Thymus (tissue), 2 donors: ENCODE results near the gene HSH2D. TPM values are rescaled to one million over a fixed set of nuclear protein-coding genes. Genes with fewer than 3 reads are reported as not detected.

Source experiments
- polyA plus RNA-seq: library from polyadenylated mRNA; stranded (reverse); fragments of 200-250 nt; gene quantifications from one replicate; pipeline ENCODE4 v1.2.3, GENCODE V29; 2013
- total RNA-seq: library from RNA; stranded (reverse); fragments of 120-200 nt; gene quantifications from one replicate; pipeline ENCODE4 v1.2.4, GENCODE V29; 2013
- donor health status: healthy.

HSH2D gene
- total and polyA plus RNA-seq, 2 donors: 17.1 to 40.4 TPM

Other genes with a start within 250 kb of the HSH2D start
- gene CYP4F2, start 245.6 kb upstream of the HSH2D start, total RNA-seq: 0.09 TPM
- gene CYP4F2, start 245.6 kb upstream of the HSH2D start, polyA plus RNA-seq: 0.16 TPM
- gene CYP4F11, start 209.2 kb upstream of the HSH2D start, total RNA-seq: not detected
- gene CYP4F11, start 209.2 kb upstream of the HSH2D start, polyA plus RNA-seq: 0.07 TPM
- not detected for gene OR10H4, start 194.7 kb upstream of the HSH2D start, total RNA-seq
- not detected for gene OR10H4, start 194.7 kb upstream of the HSH2D start, polyA plus RNA-seq
- 131 TPM for gene TPM4, start 67.2 kb upstream of the HSH2D start, total RNA-seq
- gene TPM4, start 67.2 kb upstream of the HSH2D start, polyA plus RNA-seq: 253 TPM
- gene RAB8A, start 31.8 kb upstream of the HSH2D start, total RNA-seq: 35.3 TPM
- gene RAB8A, start 31.8 kb upstream of the HSH2D start, polyA plus RNA-seq: 32.8 TPM
- gene CIB3, start 29.8 kb downstream of the HSH2D start, total RNA-seq: 1.0 TPM
- gene CIB3, start 29.8 kb downstream of the HSH2D start, polyA plus RNA-seq: 0.48 TPM
- 106 TPM for gene FAM32A, start 41.7 kb downstream of the HSH2D start, total RNA-seq
- gene FAM32A, start 41.7 kb downstream of the HSH2D start, polyA plus RNA-seq: 94.2 TPM
- gene AP1M1, start 54.2 kb downstream of the HSH2D start, total RNA-seq: 38.4 TPM
- 36.9 TPM for gene AP1M1, start 54.2 kb downstream of the HSH2D start, polyA plus RNA-seq
- 5.1 TPM for gene KLF2, start 181.1 kb downstream of the HSH2D start, total RNA-seq
- 16.5 TPM for gene KLF2, start 181.1 kb downstream of the HSH2D start, polyA plus RNA-seq